CD4-positive, alpha-beta T cell treated with Interleukin-17A for 1 hour (primary cell): ENCODE results near the gene PDK2.

Experiments
- DNase-seq: peaks from one replicate; pipeline ENCODE4 v3.0.0-alpha.2; 2020

PDK2 gene

DNA sequence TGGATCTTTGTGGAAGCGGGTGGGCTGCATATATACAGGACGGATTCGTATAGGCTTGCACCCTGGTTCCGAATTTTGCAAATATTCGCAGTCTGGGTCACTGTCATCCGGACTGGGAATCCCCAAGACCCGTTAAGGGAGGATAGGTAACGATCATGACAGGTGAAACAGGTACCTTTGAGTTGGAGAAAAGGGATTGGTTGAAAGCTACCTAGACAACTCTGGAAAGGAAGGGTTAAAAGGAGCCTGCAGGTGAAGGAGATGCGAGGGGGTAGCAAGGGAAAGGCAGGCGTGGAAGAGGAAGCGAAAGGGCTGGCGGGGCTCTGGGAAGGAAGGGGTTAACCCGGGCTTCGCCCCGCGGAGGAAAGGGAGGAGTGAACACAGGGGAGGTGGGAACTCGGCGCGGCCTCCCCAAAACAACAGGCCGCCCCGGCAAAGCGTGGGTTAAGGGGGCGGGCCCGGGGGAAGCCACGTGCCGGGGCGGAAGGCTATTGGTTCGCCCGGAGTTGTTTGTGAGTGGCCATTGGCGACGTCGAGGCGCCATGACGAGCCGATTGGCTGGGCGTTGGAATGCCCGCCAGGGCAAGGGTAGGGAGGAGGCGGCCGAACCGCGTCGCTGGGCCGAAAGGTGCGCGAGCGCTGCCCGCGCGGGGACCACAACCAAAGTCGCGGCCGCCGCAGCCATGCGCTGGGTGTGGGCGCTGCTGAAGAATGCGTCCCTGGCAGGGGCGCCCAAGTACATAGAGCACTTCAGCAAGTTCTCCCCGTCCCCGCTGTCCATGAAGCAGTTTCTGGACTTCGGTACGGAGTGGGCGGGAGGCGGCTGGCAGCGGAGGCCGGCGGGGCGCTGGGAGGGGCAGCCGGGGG lies at the start of gene PDK2:
PDK2 (plus strand) TSS at position 599 of the 867 bp plus-strand sequence; CDS start at position 684, 85 bp downstream.
- peak; percentile 97 for DNase-seq

DNA sequence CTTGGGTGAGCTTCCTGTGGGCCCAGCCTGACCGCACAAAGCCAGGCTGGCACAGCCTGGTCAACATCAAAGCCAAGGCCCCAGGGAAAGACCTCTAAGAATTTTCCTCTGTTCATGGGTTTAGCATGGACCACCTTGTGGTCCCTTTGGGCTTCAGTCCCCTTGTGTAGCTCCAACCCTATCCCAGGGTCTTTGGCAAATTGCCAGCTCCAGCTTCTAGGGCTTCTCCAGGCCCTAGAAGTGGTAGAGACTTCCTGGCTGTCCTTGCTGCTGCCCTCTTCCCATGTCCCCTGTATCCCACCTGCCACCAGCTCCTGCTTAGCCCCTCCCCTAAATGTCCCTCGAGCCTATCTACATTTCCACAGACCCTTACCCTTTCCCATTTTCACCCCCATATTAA lies 49.0 kb upstream of the PDK2 start:
- no peak for DNase-seq

DNA sequence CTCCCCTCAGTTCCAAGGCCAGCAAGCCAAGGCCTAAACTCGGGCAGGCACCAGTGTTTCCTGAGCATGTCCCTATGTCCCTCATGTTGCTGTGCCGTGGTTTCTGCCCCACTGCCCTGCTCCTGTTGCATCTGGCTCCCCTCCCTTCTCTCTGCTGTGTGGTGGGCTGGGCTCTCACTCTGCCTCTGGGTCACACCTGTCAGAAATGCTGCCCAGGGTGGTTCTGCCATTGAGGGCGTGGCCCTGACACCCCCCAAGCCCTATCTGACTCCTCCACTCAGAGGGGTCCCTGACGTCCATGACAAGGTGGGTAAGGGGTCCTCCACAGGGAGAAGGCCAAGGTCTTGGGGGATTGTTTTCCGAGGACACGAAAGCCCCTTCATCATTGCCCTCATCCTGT lies 48.5 kb upstream of the PDK2 start:
- no peak for DNase-seq

DNA sequence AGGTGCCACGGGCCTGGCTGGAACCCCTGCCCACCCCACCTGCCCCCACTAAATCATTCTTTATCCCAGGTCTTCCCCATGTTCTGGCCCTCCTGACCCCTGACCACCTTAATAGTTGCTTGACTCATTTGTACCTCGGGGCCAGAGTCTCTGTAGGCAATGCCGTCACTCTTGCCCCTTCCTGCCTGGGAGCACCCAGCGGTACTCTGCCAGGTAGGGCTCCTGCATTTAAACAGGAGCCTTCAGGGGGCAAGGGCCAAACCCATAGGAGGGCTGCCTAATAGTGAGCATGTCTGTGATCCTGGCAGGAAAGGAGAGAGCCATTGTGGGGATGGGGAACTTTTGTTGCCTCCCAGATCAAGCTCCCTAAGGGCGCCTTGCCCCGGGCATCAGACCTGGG lies 48.1 kb upstream of the PDK2 start:
- no peak for DNase-seq

DNA sequence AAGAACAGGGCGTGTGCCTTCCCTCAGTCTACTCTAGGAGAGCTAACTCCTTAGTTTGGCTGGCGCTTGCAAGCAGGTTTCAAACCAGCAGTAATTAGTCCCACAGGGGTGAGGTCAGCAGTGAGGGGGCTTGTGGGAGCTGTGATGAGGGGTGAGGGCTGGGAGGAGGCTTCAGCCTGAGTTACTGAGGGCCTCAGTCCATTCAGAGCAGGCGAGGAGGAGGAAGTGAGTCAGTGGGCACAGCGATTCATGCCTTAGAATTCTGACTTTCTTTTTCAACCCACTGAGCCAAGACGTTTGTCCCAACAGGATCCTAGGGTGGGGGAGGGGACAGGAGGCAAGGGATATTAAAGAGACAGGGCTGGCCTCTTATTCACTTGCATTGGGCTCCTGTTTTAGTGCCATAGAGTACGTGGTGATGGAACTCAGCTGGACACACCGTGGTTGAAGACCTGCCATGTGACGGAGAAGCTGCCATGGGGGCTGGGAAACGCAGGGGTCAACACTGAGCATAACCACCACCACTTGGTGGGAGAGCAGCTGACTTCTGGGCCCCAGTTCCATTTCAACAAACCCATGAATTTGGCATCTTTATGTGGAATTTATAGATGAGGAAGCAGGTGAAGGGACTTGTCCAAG lies 47.5 kb upstream of the PDK2 start:
- no peak for DNase-seq

DNA sequence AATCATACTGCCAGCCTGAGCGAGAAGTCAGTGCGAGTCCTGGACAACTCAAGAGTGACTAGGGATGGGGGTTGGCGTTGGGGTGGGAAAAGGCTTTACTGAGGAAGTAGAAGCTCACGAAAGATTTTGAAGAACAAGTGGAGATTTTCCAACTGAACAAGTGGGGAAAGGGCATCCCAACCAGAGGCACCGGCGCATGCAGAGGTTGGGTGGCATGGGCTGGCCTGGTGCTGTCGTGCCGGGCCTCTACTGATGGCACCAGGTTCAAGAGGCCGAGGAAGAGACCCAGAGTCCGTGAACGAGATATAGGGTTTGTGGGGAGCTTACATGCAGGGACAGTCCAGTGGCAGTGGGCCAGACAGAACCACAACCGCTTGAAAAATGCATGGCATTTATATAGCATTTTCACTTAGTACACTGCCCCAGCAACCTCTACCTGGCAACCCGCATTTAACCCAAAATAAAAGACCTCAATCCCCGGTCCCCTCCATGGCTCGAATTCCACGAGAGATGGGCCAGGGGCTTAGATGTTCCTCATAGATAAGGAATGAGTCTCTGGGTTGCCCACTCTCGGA lies 46.9 kb upstream of the PDK2 start:
- DNase-seq, result no peak

DNA sequence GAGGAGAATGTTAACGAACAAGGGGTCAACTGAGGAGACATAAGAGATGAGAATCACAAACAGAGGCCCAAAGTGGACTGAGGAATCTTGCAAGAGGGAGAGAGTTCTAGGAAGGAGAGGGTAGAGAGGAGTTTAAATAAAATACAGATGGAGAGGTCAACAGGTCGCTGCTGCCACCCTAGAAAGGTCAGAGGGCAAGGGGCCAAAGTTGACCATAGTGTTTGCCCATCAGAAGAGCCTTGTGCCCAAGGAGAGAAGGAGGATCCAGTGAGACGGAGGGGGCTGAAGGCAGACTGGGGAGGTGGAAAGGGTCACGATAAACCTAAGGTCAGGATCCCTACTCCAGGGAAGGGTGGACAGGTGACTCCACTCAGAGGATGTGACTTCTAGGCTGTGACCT lies 46.2 kb upstream of the PDK2 start:
- DNase-seq, result no peak

DNA sequence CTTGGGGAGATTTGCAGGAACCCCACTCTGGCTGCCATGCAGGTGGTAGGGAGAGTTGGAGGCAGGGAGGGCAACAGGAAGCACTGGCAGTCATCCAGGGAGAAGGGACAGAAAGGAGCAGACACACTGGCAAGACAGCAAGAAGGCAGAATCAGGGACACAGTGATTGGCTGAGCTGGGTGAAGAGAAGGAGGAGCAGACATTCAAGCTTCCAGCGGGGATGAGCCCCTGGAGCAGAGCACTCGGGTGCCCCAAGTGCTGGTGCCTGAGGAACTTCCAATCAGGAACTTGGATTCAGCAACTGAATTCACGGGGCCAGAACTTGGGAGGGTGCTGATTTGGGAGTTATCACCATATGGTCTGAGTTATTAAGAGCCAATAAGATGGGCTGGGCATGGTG lies 45.5 kb upstream of the PDK2 start:
- no peak for DNase-seq

DNA sequence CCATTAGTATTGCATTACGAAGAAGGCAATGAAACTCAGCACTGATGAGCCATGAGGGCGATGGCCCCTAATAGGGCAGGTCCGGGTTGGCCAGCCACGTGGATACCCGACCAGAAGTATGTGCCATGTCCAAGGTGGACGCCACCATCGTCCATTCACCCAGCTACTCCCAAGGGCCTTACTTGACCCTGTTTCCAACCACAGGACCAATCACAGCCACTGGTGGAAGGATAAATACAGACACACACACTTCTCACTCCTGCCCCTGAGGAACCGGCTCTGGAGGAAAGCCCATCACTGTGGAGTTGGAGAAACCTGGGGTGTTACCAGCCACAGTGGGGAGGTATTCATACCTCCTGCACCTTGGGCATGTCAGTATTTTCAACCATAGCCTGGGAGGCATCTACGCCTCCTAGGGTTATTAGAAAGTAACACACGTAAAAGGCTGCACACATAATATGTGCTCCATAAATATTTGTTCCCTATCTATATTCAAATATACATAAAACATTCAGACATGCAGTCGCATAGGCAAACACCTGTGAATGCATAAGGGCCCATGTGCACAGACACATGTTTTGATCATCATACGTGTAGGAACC lies 44.6 kb upstream of the PDK2 start:
- DNase-seq, result no peak

DNA sequence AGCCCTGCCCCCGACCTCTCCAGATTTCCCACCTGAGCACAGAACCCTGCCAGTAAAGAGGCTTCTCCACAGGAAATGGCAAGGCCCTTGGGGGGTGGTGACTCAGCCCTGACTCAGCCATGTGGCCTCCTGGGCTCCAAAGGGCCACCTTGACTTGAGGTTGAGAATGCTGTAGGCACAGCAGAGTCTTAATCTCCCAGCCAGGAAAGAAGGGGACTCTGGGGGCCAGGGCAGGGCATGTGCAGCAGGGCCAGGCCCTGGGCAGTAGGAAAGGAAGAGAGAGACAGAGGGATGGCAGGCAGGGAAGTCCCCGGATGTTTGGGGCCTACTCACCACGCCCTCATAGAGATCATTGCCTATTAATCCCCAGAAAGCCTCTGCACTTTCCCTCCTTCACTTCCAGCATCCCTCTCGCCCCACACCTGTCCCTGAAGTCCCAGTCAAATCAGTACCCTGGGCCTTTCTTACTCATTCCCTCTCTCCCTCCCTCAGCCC lies 44.0 kb upstream of the PDK2 start:
- DNase-seq, result no peak

DNA sequence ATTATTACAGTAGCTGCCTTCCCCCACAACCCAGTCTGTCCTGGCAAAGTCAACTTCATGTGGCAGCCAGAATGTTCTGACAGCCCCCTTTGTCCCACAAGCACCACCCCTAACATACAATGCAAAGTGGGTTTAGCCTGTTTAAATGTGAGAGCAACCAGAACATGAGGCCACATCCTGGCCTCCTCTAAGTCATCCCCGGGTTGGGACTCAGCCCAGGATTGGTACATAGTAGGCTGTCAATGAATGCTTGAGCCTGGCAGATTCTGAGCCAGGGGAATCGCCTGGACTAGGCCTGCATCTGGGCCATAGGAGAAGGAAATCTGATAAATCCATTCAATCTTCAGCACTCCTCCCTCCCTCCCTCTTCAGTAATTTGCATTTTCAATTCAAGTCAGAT lies 43.5 kb upstream of the PDK2 start:
- no peak for DNase-seq

DNA sequence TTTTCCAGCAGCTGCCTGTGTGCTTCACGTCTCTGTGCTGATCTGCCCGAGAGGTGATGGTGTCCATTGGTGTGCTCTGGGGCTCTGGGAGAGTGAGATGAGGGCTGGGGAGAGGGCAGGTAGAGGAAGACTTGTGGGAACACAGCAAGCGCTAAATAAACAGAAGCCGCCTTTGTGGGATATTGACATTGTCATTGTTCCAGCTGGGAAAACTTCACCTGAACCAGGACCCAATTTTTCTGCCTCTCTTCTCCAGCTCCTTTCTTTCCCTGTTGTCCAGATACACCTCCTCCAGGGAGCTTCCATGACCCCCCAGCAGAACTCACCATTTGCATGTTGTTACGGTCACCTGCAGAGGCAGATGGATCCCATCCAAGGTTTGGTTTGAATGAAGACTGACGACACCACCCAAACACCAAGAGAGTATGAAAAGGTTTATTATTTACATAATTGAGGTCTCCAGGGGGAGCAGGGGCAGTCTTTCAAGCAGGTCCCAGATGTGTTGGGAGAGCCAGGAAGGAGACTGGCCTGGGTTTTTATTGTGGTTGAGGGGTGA lies 42.8 kb upstream of the PDK2 start:
- DNase-seq, result no peak

DNA sequence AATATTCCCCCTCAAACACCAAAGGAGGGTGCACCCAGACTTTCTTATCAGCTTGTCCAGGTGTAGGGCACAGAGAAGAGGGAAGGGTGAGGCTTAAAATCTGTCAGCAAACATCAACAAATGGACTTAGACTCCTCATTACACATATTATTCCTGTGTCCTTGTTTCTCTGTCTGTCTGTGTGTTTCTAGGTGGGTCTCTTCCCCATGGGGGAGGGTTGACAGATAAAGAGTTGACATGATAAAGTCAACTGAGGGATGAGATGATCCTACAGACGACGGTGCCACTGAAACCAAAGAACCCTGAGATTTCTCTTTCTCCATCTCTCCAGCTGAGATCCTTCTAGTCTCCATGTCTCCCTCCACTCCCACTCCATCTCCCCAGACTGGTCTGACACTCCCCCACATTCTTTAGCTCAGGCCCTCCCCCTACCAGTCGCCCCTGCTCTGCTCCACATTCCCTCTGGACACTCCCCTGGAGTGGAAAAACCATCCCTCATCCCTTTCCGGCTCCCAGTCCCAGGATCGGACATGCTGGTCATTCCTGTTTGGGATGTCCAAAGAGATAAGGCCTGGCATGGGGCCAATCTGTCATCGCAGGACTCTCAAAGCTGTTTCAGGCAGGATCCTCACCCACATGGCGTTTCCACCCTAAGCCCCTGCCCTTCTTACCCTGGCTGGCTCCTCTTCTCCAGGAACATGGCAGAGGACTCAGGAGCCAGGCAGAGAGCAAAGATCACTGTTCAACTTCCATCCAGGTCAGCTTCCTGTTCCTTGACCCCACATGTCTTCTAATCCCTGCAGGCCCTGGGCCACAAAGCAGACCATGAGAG lies 42.1 kb upstream of the PDK2 start:
- no peak for DNase-seq

DNA sequence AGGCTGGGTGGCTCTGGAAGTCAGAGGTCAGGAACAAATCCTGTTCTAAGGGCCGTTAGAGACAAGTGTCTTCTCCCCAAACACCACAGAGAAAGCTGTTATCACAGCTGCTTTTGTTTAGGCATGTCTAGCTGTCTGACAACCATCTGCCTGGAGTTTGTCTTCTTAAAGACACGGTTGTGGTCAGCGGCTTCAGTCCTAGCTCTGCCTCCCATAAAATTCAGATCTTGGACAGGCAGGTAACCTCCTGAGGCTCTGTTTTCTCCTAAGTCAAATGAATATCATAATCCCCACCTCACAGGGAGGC lies 41.5 kb upstream of the PDK2 start:
- DNase-seq, result no peak

DNA sequence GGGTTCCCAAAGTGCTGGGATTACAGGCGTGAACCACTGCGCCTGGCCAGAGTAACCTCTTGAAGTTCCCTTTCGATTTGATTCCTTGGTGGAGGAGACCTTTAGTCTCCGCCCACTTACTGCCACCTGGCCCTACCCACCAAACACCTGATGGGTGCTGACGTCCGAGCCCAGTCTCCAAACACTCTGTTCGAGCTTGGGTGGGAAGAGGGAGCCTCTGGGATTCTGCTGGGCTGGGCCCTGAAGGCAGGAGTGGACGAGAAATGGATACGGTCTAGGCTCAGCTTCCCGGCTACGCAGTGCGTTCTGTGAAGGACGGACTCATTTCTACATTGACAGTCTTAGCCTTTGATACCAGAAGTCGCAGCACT lies 40.1 kb upstream of the PDK2 start:
- DNase-seq, result peak; percentile 42

DNA sequence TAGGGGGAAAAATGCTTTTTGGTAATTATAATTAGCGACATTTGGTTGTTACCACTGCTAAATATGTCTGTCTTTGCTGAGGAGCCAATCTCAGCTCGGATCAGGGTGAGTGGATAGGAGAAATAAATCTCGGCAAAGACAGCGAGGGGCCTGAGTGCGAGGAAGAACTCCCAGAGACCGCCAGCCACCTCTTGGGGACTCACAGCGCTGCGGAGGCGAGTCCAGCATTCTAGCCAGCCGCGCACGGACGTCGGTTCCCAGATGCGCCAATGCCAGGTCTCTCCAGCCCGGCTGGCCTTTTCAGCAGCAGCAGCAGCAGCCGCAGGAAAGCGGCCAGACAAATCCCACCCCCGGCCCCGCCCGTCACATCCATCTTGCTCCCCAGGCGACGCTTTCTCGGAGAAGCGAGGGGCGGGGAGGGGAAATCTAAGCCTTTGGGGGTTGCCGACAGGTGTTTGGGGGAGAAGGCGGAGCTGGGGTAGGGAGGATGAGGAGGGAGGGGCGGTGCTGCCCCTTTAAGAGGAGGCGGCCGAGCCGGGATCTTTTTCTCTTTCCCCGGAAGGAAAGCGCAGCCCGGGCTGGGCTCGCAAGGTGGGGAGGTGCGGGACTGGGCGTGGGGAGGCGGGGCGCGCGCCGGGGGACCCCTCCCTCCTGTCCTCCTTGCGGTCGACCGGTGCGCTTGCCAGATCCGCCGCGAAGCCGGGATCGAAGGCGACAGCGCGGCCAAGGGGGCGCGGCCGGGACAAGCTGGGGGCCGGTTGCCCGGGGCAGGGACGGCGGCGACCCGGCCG lies 39.5 kb upstream of the PDK2 start, which contains the start of gene ITGA3:
ITGA3 (plus strand) TSS at position 685 of the 791 bp plus-strand sequence. CDS start 330 bp downstream, outside the sequence.
- DNase-seq, result peak; percentile 72

DNA sequence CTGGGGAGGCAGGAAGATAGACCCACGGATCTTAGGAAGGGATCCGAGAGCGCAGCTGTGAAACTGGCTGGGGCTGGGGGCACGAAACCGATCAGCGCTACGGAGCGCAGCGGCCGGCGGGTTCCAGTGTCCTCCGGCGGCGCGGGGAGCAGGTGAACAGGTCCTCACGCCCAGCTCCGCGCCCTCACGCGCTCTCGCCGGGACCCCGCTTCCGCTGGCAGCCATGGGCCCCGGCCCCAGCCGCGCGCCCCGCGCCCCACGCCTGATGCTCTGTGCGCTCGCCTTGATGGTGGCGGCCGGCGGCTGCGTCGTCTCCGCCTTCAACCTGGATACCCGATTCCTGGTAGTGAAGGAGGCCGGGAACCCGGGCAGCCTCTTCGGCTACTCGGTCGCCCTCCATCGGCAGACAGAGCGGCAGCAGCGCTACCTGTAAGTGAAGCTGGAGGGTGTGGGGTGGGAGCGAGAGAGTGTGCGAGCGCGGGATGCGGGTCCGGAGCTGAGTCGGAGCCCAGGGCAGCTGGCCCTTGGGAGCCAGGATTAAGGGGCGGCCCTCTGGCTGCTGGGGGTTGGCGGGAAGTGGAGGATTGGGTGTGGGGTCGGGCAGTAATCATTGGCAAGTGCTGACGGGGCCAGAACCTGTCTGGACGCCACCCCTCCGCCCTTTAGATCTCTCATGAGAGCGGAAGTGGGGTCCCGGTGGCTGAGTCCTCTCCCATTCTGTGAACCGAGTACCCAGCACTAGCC lies 38.8 kb upstream of the PDK2 start:
- peak; percentile 56 for DNase-seq

DNA sequence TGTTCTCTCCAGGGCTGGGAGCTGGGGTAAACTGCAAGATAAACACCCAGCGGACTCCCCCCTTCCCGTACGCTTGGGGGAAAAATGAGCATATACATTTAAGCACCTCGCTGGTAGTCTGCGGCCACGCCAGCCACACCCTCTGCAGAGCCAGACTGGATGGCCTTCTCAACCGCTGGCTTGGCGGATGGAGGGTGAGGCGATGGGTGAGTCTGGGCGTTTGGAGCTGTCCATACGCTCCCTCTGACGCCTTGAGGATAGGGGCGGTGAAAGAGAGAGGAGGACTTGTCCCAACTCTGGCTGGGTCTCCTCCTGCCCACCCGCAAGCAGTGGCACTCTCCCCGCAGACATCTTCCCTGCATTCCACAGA lies 38.2 kb upstream of the PDK2 start:
- no peak for DNase-seq

DNA sequence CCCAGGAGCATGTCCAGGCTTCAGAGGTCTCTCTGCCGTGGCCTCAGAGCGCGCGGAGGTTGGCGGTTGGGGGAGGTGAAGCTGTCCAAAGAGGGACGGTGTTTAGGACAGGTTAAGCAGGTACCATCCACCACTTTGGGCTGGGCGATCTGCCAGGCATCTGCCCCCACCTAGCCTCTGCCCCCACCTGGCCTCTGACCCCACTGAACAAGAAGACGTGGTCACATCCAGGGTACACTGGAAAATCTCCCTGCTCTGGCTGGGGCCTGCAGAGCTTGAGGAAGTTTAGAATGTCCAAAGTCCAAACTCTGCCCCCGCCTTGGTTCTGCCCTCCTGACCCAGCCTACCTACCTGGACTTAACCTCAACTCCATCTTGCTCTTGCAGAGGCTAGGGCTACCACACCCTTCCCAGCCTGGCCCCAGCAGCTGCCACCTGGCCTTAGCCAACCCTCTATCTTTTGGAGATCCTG lies 37.6 kb upstream of the PDK2 start:
- no peak for DNase-seq

DNA sequence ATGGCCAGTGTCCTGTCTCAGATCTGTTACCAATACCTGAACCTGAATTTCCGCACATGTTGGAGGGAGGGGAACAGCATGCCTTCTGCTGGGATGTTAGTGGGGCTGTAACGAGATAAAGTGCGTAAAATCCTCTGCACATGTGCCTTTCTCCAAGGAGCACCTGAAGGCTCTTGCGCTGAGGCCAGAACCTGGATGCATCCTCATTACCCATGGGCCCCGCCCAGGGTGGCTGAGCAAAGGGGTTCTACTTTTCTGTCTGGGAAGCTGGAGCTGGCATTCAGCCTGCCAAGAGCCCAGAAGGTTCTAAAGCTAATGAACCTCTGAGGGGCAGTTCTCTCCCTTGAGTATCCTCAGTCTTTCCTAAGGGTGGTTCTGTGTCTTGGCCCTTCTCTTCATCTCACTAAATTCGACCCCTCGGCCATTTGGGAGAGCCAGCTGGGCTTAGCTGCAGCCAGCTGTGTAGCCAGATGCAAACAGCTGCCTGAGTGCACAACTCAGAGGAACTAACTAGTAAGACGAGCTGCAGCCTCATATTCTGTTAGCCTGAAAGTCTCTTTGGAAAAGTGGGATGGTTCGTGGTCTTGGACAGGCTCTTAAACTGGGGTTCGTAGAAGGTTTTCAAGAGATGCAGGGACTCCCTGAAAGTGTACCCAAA lies 36.7 kb upstream of the PDK2 start:
- DNase-seq, result no peak
